Smooth muscle cell of the coronary artery (primary cell): ENCODE measurements around the gene ST8SIA6. TPM values are rescaled to one million over a fixed set of nuclear protein-coding genes. Genes with fewer than 3 reads are reported as not detected.

Experiments
- total RNA-seq: library from RNA; depleted of rRNA; stranded (reverse); fragments of >200 nt; gene quantifications from 2 replicates; pipeline ENCODE4 v1.2.3, GENCODE V29; 2014; ENCODE audit warnings: low replicate concordance

The ST8SIA6 gene
- total RNA-seq: 0.12 and 0.15 TPM in 2 replicates

GRCh38 chr10:17454161-17455014, at the start of gene ST8SIA6:
TSS of gene ST8SIA6 (minus strand) at chr10:17454595. CDS start at chr10:17454255, 340 bp downstream.

Other genes starting within 250 kb of the ST8SIA6 start
- 4,768 and 5,740 TPM in 2 replicates for gene VIM, start 226.4 kb downstream of the ST8SIA6 start, total RNA-seq
- gene HACD1, start 162.8 kb upstream of the ST8SIA6 start, total RNA-seq: 11.0 and 33.4 TPM in 2 replicates
- gene STAM, start 189.6 kb upstream of the ST8SIA6 start, total RNA-seq: 14.2 and 17.1 TPM in 2 replicates